Adrenal gland (tissue), 12 donors: ENCODE results near the gene ZIC4. TPM values are rescaled to one million over a fixed set of nuclear protein-coding genes. Genes with fewer than 3 reads are reported as not detected.

Experiments used
- DNase-seq, 7 donors: peaks; one replicate each; pipeline ENCODE4 v3.0.0-alpha.2; 2019 to 2020
- H3K27ac ChIP-seq, 5 donors: fragments of 200-600 bp; sonication (generic) in 4 of 5; 1 replicate in 3 of 5; 2 replicates in 2 of 5; pipeline versions ENCODE4 v1.5.1 to v1.8.0; 2016 to 2020; ENCODE audit warnings: mild to moderate bottlenecking in 1 of 5
- H3K27me3 ChIP-seq: fragments of 200-600 bp; 2 replicates; pipeline ENCODE4 v1.8.0; 2021
- H3K36me3 ChIP-seq, 2 donors: fragments of 200-600 bp; replicated peaks in 1 of 2; 1 replicate in 1 of 2; 2 replicates in 1 of 2; pipeline versions ENCODE4 v1.5.1 to v1.8.0; 2018 to 2022
- H3K4me1 ChIP-seq, 2 donors: fragments of 200-600 bp; replicated peaks in 1 of 2; 1 replicate in 1 of 2; 2 replicates in 1 of 2; pipeline versions ENCODE4 v1.5.1 to v1.8.0; 2018 to 2021
- H3K4me3 ChIP-seq, 4 donors: fragments of 200-600 bp; sonication (generic) in 3 of 4; one replicate each; pipeline ENCODE4 v1.5.1; 2016 to 2018
- H3K9me3 ChIP-seq, 3 donors: fragments of 200-600 bp; sonication (generic) in 1 of 3; replicated peaks in 1 of 3; 1 replicate in 2 of 3; 2 replicates in 1 of 3; pipeline versions ENCODE4 v1.5.1 to v1.8.0; 2016 to 2021
- POLR2A ChIP-seq, 2 donors: fragments of 450-650 bp; IDR thresholded peaks; one replicate each; pipeline ENCODE4 v1.6.1; 2017; ENCODE audit warnings: antibody characterized with exemption in 2 of 2, mild to moderate bottlenecking in 2 of 2, moderate library complexity in 1 of 2
- WGBS, 4 donors: extraction: QIAGEN DNeasy Blood & Tissue Kit in 2 of 4; methylation state at CpG; one replicate each; pipeline versions ENCODE4 v1.1.5 to v1.1.7; 2013 to 2017; 5-methylcytosine and 5-hydroxymethylcytosine counted together
- intact Hi-C, 2 donors: fragments of 100-400 bp; cut with DNase I; formaldehyde crosslinking; loops; one replicate each; pipeline versions ENCODE4 v1.14.1 to v1.15.0; 2022 to 2023
- polyA plus RNA-seq, 3 donors: library from polyadenylated mRNA; stranded (reverse); fragments of 200-250 nt in 2 of 3; fragments of 350-450 nt in 1 of 3; fragmentation: Illumina TruSeq in 1 of 3; extraction: RNeasy Lipid Tissue Mini Kit (QIAGEN cat#74804) in 1 of 3; gene quantifications; one replicate each; pipeline ENCODE4 v1.2.3, GENCODE V29; 2013 to 2014
- total RNA-seq, 9 donors: library from RNA; depleted of rRNA in 4 of 9; stranded (reverse); fragments of >200 nt in 4 of 9; fragments of 120-200 nt in 1 of 9; fragmentation: NEBNext Ultra II Directional in 1 of 9; extraction: Animal tissue kit (Norgen Biotek cat#: 25700) in 1 of 9; gene quantifications; one replicate each; pipeline versions ENCODE4 v1.1.0 to v1.2.4, GENCODE V29; 2013 to 2023
- TF ChIP-seq, protein P1 (sequence below), 6 experiments: fragments of 450-650 bp in 4 of 6; fragments of 200-600 bp in 2 of 6; sonication (generic) in 1 of 6; IDR thresholded peaks; 1 replicate in 5 of 6; 2 replicates in 1 of 6; pipeline versions ENCODE4 v1.5.1 to v1.8.0; 2016 to 2021; ENCODE audit warnings: antibody characterized with exemption in 6 of 6, mild to moderate bottlenecking in 2 of 6, moderate library complexity in 1 of 6
- donor health status: healthy with polysubstance abuse.
- donor health status: Bipolar disorder and iron deficiency.
- donor health status: DM: yes; HTN: yes; CAD: no.
- donor health status: DM: no; HTN: no; CAD: no.
- donor health status: DM: no; HTN: no; CAD: no.
- donor health status: DM: yes; HTN: yes; CAD: no.

Gene ZIC4
- total and polyA plus RNA-seq, 12 donors = 0.07 TPM; not detected in 11

DNA sequence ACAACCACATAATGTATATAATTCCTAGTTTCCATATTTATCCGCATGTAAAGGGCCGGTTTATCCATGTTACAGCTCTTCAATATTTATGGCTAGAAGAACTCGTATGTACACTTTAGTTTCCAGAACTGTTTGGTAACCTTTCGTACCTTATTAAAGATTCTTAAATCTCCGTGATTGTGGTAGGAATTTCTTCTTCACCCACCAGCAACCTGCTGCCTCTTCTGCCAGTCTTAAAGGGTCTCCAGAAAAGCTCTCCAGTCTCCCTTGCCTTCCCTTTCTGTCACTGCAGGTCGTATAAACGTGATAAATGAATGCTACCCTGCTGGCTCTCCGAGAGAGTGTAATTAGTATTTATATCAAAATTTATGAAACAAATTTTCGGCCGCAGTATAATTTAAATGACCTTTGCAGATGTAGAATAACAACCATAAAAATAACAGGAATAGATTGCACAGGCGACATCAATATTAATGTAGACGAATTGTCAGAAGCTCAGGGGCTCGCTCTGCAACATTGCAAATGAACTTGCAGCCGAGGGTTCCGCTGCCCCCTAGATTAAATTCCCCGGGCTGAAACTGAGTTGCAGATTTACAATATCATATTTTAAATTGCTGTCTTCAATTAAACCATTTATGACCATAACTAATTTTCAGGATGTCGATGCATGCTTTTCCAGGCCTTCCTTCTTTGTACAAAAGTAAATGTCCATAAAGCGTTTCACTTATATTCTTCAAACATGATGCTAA, 8.2 kb upstream of the ZIC4 start:
- Histone ChIP-seq H3K27ac (no peak overlapping the region), H3K9me3 (no peaks in the 10 kb centered on the region), H3K27me3 (peaks cover 84% of the 10 kb centered on the region), H3K36me3 (no peaks in the 10 kb centered on the region), H3K4me1 (peaks cover 0 to 36% of the 10 kb centered on the region in 2 donors), H3K4me3 (no peak overlapping the region)
- 18 to 27% (median 21%) methylated on average over 18 of the region's 18 CpGs for WGBS, 4 donors
- TF ChIP-seq, protein P1, sequence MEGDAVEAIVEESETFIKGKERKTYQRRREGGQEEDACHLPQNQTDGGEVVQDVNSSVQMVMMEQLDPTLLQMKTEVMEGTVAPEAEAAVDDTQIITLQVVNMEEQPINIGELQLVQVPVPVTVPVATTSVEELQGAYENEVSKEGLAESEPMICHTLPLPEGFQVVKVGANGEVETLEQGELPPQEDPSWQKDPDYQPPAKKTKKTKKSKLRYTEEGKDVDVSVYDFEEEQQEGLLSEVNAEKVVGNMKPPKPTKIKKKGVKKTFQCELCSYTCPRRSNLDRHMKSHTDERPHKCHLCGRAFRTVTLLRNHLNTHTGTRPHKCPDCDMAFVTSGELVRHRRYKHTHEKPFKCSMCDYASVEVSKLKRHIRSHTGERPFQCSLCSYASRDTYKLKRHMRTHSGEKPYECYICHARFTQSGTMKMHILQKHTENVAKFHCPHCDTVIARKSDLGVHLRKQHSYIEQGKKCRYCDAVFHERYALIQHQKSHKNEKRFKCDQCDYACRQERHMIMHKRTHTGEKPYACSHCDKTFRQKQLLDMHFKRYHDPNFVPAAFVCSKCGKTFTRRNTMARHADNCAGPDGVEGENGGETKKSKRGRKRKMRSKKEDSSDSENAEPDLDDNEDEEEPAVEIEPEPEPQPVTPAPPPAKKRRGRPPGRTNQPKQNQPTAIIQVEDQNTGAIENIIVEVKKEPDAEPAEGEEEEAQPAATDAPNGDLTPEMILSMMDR (IDR thresholded peaks at IDR 0.05) = no peak
- no peak for TF ChIP-seq POLR2A (IDR thresholded peaks at IDR 0.05)
- intact Hi-C loops = no loop called here
- no peak for DNase-seq

DNA sequence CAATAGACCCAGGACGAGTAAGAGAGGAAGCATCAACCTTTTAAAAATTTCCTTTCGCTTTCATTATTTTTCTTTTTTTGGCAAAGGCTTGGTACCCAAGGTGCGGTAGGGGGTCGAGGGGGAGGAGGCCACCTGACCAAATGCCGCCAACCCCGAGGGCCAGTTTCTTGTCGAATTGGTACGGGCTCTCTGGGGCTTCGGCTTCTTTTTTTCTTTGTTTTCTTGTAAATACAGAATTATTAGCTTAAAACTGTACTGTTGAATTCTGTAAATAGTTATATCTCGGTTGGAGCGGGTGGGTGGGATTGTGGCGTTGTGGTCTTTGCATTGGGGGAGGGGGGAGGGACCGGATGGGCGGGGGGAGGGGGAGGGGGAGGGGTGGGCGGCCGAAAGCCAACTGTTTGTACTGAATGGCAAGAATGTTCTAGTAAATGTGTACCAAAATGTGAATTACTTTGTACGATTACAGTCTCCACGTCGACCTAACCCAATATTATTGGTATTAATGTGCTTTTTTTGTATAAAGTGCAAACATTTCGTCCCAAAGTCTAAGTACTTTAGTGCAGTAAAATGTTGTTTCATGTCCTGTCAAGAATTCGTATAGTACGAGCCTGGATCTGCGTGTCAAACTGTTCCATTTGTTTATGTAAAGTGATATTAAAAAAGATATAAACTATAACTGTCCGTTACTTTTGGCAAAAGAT, 7.5 kb upstream of the ZIC4 start:
- Histone ChIP-seq H3K9me3 (no peaks in the 10 kb centered on the region), H3K4me1 (peaks cover 0 to 34% of the 10 kb centered on the region in 2 donors), H3K27ac (no peak overlapping the region), H3K4me3 (peak overlapping the region in 1 of 4 donors; percentile 36), H3K36me3 (no peaks in the 10 kb centered on the region), H3K27me3 (peaks cover 84% of the 10 kb centered on the region)
- intact Hi-C loops = no loop called here
- no peak for DNase-seq
- WGBS, 4 donors = 8 to 12% (median 10%) methylated on average over 23 to 24 of the region's 24 CpGs
- TF ChIP-seq POLR2A (IDR thresholded peaks at IDR 0.05) = no peak
- TF ChIP-seq, protein P1 (IDR thresholded peaks at IDR 0.05) = no peak

DNA sequence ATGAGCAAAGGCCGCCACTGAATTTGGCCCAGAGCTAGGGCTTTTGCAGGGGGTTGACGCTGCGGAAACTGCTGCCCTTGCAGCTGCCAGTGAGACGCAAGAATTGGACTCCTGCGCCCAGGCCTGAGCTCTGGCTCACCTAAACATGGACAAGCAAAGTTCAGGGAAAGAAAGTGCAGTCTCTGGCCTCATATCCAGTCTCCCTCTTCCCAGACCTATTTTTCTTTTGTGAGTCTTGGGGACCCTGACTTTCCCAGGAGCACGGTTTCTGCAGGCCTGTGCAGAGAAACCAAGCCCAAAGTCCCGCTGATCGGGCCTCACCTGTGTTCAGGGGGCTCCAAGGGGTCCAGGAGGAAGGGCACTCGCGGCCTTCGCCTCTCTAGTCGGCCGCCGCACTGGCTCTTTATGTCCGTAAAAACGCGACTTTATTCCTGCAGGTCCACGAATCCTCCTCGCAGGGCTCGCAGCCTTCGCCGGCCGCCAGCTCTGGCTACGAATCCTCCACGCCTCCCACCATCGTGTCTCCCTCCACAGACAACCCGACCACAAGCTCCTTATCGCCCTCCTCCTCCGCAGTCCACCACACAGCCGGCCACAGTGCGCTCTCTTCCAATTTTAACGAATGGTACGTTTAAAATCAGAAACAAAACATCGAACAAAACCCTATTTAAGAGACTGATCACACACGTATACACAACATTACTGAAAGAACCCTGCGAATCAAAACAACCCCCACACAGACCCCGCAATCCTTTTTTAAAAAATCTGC, 6.8 kb upstream of the ZIC4 start:
- intact Hi-C loops = no loop called here
- Histone ChIP-seq H3K27me3 (peaks cover 84% of the 10 kb centered on the region), H3K27ac (no peak overlapping the region), H3K4me1 (peaks cover 0 to 32% of the 10 kb centered on the region in 2 donors), H3K9me3 (no peaks in the 10 kb centered on the region), H3K36me3 (no peaks in the 10 kb centered on the region), H3K4me3 (peak overlapping the region in 1 of 4 donors; percentile 36)
- DNase-seq = no peak
- TF ChIP-seq POLR2A (IDR thresholded peaks at IDR 0.05) = no peak
- TF ChIP-seq, protein P1 (IDR thresholded peaks at IDR 0.05) = no peak
- 11 to 14% (median 13%) methylated on average over 21 to 37 of the region's 37 CpGs for WGBS, 4 donors
